ENCODE measurements around the gene CCP110. TPM values are rescaled to one million over a fixed set of nuclear protein-coding genes. Genes with fewer than 3 reads are reported as not detected.
"Not testable (repeated sequence)": the region's sequence is repeated elsewhere in the genome, so short reads cannot be mapped to it uniquely, and the experiment has no call there.

The CCP110 gene
- total and polyA plus RNA-seq, 2 of the 13 experiments (the other 11 are each of a cell fraction or from before 2014, with no cell fraction given), result 10.0 to 11.1 TPM

GRCh38 chr16:19543278-19543996 is 19.7 kb downstream of the CCP110 start (continued):
- 0 out of 2 replicates have a peak, but pooled peaks have one; percentile 32 for TF ChIP-seq TFE3 (CRISPR knock-in tag; IDR thresholded peaks at IDR 0.05)
- 0 out of 2 replicates have a peak, but pooled peaks have one; percentile 26 for TF ChIP-seq GATAD2A (CRISPR knock-in tag; IDR thresholded peaks at IDR 0.05)
- TF ChIP-seq SOX13, NR2F6 (IDR thresholded peaks at IDR 0.05): not testable (repeated sequence)
- TF ChIP-seq SOX13 (CRISPR knock-in tag; conservative IDR thresholded peaks at IDR 0.05 in 1 of 2, IDR thresholded peaks at IDR 0.05 in 1 of 2), result peak in 1 of 2 experiments; percentile 88; a peak in 2 of 4 replicates
- peak; percentile 55; the same call in 1 of the 2 replicates for TF ChIP-seq THRA (CRISPR knock-in tag; IDR thresholded peaks at IDR 0.05; ENCODE audit: borderline replicate concordance)
- 0 out of 2 replicates have a peak, but pooled peaks have one; percentile 3 for TF ChIP-seq NR2F6 (CRISPR knock-in tag; IDR thresholded peaks at IDR 0.05)
- TF ChIP-seq THAP11 (CRISPR knock-in tag; IDR thresholded peaks at IDR 0.05), result peak; percentile 16; the same call in 1 of the 2 replicates
- TF ChIP-seq AKNA (CRISPR knock-in tag; IDR thresholded peaks at IDR 0.05; ENCODE audit: borderline replicate concordance), result 0 out of 2 replicates have a peak, but pooled peaks have one; percentile 18
- TF ChIP-seq GFI1 (CRISPR knock-in tag; IDR thresholded peaks at IDR 0.05; ENCODE audit: borderline replicate concordance), result peak; percentile 95
- TF ChIP-seq HDAC1 (CRISPR knock-in tag; IDR thresholded peaks at IDR 0.05), result 0 out of 2 replicates have a peak, but pooled peaks have one; percentile 22
- peak; percentile 6; the same call in 1 of the 2 replicates for TF ChIP-seq GLI4 (CRISPR knock-in tag; IDR thresholded peaks at IDR 0.05; ENCODE audit: borderline replicate concordance)
- TF ChIP-seq MEIS2 (CRISPR knock-in tag; IDR thresholded peaks at IDR 0.05), result 0 out of 2 replicates have a peak, but pooled peaks have one; percentile 22
- TF ChIP-seq ARID5B (CRISPR knock-in tag; IDR thresholded peaks at IDR 0.05), result peak; percentile 48
- 0 out of 2 replicates have a peak, but pooled peaks have one; percentile 51 for TF ChIP-seq HMG20A (CRISPR knock-in tag; IDR thresholded peaks at IDR 0.05; ENCODE audit: borderline replicate concordance)
- TF ChIP-seq ZNF850 (CRISPR knock-in tag; conservative IDR thresholded peaks at IDR 0.05), result 0 out of 2 replicates have a peak, but pooled peaks have one; percentile 58
